Activated CD4-positive, alpha-beta T cell treated with anti-CD3 and anti-CD28 coated beads for 36 hours (primary cell): ENCODE data around the gene MAN2B1. TPM values are rescaled to one million over a fixed set of nuclear protein-coding genes. Genes with fewer than 3 reads are reported as not detected.

ENCODE experiments used
- ATAC-seq: fragments of 200-7000 bp; cut with Tn5 transposase; one replicate; pipeline ENCODE4 v1.10.0; 2021; ENCODE audit warnings: mild to moderate bottlenecking, moderate library complexity
- CTCF ChIA-PET: fragments of 350-600 bp; sonication (Branson Sonifier 250); formaldehyde crosslinking; loops from one replicate; lab custom pipeline; 2021; ENCODE audit warnings: antibody characterized with exemption; lab: Charles Lee
- POLR2A ChIA-PET: fragments of 350-600 bp; sonication (Branson Sonifier 250); formaldehyde crosslinking; loops from one replicate; lab custom pipeline; 2021; ENCODE audit warnings: antibody characterized with exemption, inconsistent platforms; lab: Charles Lee
- DNase-seq: peaks from one replicate; pipeline ENCODE4 v3.0.0-alpha.2; 2020
- H3K27ac Mint-ChIP-seq: one replicate; pipeline ENCODE4 v1.8.0; 2021; ENCODE audit warnings: mixed read lengths
- H3K27me3 Mint-ChIP-seq: one replicate; pipeline ENCODE4 v1.8.0; 2021; ENCODE audit warnings: mixed read lengths
- H3K36me3 Mint-ChIP-seq: one replicate; pipeline ENCODE4 v1.8.0; 2021; ENCODE audit warnings: low read depth, mixed read lengths
- H3K4me1 Mint-ChIP-seq: one replicate; pipeline ENCODE4 v1.8.0; 2021; ENCODE audit warnings: mixed read lengths
- H3K4me3 Mint-ChIP-seq: one replicate; pipeline ENCODE4 v1.8.0; 2021; ENCODE audit warnings: mild to moderate bottlenecking, moderate library complexity, mixed read lengths
- H3K9me3 Mint-ChIP-seq: one replicate; pipeline ENCODE4 v1.8.0; 2021; ENCODE audit warnings: low read depth, mixed read lengths
- intact Hi-C, 2 experiments: fragments of 100-400 bp; cut with DNase I in 1 of 2; cut with micrococcal nuclease in 1 of 2; formaldehyde crosslinking; loops; one replicate each; pipeline versions ENCODE4 v1.14.2 to v1.15.1; 2022 to 2024; cut with DNase I, micrococcal nuclease
- total RNA-seq, 2 experiments: library from RNA; stranded (reverse); gene quantifications; one replicate each; pipeline ENCODE4 v1.2.3, GENCODE V29; 2021

MAN2B1 gene
- total RNA-seq, 2 experiments from 2014 or later = 118 to 154 TPM

DNA sequence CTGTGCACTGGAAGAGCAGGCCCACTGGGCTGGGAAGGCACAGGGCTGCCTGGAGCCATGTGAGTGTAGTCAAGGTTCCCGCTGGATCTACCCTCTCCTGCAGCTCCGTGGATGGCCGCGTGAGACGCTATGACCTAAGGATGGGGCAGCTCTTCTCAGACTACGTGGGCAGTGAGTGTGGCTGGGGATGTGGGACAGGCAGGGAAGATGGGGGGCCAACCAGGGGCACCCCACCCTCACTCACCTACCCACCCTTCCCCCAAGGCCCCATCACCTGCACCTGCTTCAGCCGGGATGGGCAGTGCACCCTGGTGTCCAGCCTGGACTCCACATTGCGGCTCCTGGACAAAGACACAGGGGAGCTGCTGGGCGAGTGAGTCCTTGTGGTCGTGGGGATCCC is 6.2 kb upstream of the MAN2B1 start:
- Mint-ChIP-seq H3K27me3 (no peaks in the 10 kb centered on the region), H3K4me3 (no peak overlapping the region), H3K4me1 (peaks cover 33% of the 10 kb centered on the region), H3K27ac (no peak overlapping the region), H3K36me3 (peaks cover 52% of the 10 kb centered on the region), H3K9me3 (no peaks in the 10 kb centered on the region)
- POLR2A ChIA-PET = no interaction called here
- CTCF ChIA-PET = interaction anchor here (0.7 to 1.9 kb wide), 11 partner anchors 10 to 469 kb away, joined by 3 to 9 read pairs (median 3); partner anchors contain the start of genes GCDH and ZNF442
- ATAC-seq (no peak), DNase-seq (no peak)
- intact Hi-C loops = loop anchor here (1.0 to 5.0 kb wide), 2 partner anchors 108 to 470 kb away; no protein-coding TSS in a partner anchor

DNA sequence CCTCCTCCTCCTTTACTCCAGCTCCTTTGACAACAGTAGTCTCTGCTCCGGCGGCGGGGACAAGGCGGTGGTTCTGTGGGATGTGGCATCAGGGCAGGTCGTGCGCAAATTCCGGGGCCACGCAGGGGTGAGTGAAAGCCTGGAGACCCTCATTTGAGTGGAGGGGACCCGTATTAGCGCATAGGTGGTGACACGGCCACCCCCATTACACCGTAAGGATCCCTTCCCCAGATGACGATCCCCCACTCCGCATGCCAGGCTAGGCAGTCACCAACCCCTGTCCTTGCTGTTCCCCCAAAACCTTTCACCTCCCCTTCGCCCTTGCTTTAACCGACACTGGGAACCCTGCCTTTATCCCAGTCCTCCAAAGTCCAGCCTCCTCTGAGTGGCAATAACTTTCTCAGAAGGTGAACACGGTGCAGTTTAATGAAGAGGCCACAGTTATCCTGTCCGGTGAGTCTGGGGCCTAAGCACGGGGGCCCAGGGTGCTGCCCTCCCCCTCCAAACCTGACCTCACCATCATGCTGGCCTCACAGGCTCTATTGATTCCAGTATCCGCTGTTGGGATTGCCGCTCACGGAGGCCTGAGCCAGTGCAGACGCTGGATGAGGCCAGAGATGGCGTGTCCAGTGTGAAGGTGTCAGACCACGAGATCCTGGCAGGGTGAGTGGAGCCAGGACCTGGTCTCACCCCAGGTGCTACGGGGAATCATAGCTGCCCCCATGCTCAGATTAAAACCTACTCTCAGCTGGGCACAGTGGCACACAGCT is 3.8 kb upstream of the MAN2B1 start:
- ATAC-seq (no peak), DNase-seq (no peak)
- H3K36me3 Mint-ChIP-seq = peaks cover 40% of the 10 kb centered on the region
- peaks cover 36% of the 10 kb centered on the region for H3K4me1 Mint-ChIP-seq
- no peaks in the 10 kb centered on the region for H3K27me3 Mint-ChIP-seq
- peak overlapping the region; percentile 86 for H3K4me3 Mint-ChIP-seq
- H3K27ac Mint-ChIP-seq = peak overlapping the region; percentile 100
- intact Hi-C loops = loop anchor here in 1 of 2 experiments (5.0 kb wide), 1 partner anchor 468 kb away; no protein-coding TSS in a partner anchor
- POLR2A ChIA-PET = interaction anchor here (0.6 to 1.3 kb wide), 2 partner anchors 11 to 1883 kb away, joined by 3 to 4 read pairs; no protein-coding TSS in a partner anchor
- CTCF ChIA-PET = interaction anchor here (1.0 to 1.7 kb wide), 3 partner anchors 9 to 111 kb away, joined by 3 to 7 read pairs (median 6); no protein-coding TSS in a partner anchor
- H3K9me3 Mint-ChIP-seq = no peaks in the 10 kb centered on the region

DNA sequence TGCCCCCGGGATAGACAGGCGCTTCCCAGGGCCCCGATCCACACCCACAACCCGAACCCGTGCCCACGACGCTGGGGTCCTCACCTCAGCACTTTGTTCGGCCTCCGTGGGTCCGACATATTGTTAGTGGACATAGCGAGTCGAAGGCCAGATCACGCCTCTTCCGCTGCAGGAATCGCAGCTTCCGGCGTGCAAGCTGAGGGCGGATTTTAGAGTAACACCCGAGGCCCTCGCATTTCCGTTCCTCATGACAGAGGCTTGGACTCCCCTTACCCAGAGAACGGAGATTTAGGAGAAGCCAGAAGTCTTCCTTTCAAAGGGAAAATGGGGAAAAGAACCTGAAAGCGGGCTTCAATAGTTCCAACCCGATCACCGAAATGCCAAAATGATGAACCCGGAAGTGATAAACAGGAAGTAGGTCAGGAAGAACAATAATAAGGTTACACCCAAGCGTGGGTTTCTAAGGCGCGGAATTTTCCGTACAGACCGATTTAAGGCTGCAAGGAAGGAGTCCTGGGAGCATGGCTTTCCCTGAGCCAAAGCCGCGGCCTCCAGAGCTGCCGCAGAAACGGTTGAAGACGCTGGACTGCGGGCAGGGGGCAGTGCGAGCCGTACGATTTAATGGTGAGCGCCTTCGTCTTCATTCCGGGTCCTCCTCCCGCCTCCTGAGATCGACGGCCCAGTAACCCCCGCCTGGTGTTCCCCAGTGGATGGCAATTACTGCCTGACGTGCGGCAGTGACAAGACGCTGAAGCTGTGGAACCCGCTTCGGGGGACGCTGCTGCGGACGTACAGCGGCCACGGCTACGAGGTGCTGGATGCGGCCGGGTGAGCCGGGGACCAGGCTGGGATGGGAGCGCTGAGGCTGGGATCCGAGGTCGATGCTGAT is 3.0 kb upstream of the MAN2B1 start:
- DNase-seq = peak; percentile 85

DNA sequence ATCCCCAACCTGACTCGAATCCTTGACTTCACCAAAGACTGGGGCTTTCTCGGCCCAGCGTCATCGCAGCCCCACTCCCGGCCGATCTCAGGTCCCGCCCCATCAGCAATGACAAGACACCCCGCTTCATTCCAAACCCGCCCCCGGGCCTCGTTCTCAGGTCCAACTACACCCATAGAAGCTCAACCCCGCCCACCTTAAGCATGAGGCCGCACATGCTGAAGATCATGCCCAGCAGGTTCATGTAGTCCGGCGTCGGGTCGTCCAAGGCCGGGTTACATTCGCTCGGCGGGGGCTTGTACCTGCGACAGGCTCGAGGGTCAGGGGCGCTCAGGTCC is 2.4 kb upstream of the MAN2B1 start:
- Mint-ChIP-seq H3K4me3 (peak overlapping the region; percentile 86), H3K4me1 (peaks cover 48% of the 10 kb centered on the region), H3K27me3 (no peaks in the 10 kb centered on the region), H3K27ac (peak overlapping the region; percentile 100), H3K9me3 (no peaks in the 10 kb centered on the region), H3K36me3 (peaks cover 45% of the 10 kb centered on the region)
- ChIA-PET CTCF (interaction anchor here (0.6 to 0.7 kb wide), 2 partner anchors 29 to 106 kb away, joined by 3 read pairs; no protein-coding TSS in a partner anchor), POLR2A (interaction anchor here (0.6 to 1.3 kb wide), 2 partner anchors 12 to 1067 kb away, joined by 4 read pairs; no protein-coding TSS in a partner anchor)
- ATAC-seq = peak; percentile 17
- intact Hi-C loops = loop anchor here (1.0 to 5.0 kb wide), 8 partner anchors 12 to 854 kb away; partner anchors contain the start of genes DHPS (in 2 of the 2), ZNF490 (in 2 of the 2), ZNF791 (in 2 of the 2) and ZNF136 (in 1 of the 2)
- DNase-seq = peak; percentile 82

More for the DNA sequence above, 3.0 kb upstream of the MAN2B1 start:
- peaks cover 44% of the 10 kb centered on the region for H3K4me1 Mint-ChIP-seq
- H3K9me3 Mint-ChIP-seq = no peaks in the 10 kb centered on the region
- no peaks in the 10 kb centered on the region for H3K27me3 Mint-ChIP-seq
- intact Hi-C loops = loop anchor here (1.0 to 5.0 kb wide), 9 partner anchors 12 to 855 kb away; partner anchors contain the start of genes DHPS (in 2 of the 2), ZNF490 (in 2 of the 2), ZNF791 (in 2 of the 2) and ZNF136 (in 1 of the 2)
- peak; percentile 21 for ATAC-seq
- ChIA-PET POLR2A (interaction anchor here (0.5 to 1.3 kb wide), 4 partner anchors 12 to 1882 kb away, joined by 3 to 4 read pairs (median 4); no protein-coding TSS in a partner anchor), CTCF (interaction anchor here (0.6 to 1.7 kb wide), 4 partner anchors 10 to 105 kb away, joined by 3 to 6 read pairs (median 3); no protein-coding TSS in a partner anchor)
- H3K27ac Mint-ChIP-seq = peak overlapping the region; percentile 100
- peak overlapping the region; percentile 86 for H3K4me3 Mint-ChIP-seq
- H3K36me3 Mint-ChIP-seq = peaks cover 44% of the 10 kb centered on the region

DNA sequence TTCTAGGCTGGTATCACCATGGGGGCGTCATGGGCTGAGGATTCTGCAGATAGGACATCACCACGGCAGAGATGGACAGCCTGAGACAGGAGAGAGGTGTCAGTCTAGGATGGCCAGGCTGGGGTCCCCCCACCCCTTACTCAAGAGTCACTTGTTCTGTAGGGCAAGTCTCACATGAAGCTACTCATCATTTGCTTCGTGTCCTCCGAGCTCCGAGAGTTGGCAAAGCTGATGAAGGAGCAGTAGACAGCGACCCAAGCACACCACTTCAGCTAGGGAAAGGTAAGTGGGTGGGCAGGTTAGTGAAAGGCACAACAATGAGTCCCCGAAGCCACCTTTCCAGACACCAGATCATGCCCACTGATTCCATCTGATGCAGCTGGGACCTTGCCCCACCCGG is 1.8 kb upstream of the MAN2B1 start:
- Mint-ChIP-seq H3K9me3 (no peaks in the 10 kb centered on the region), H3K27me3 (no peaks in the 10 kb centered on the region), H3K27ac (peak overlapping the region; percentile 100), H3K36me3 (peaks cover 45% of the 10 kb centered on the region), H3K4me1 (peaks cover 48% of the 10 kb centered on the region), H3K4me3 (peak overlapping the region; percentile 86)
- CTCF ChIA-PET = no interaction called here
- DNase-seq (no peak), ATAC-seq (no peak)
- intact Hi-C loops = loop anchor here (2.0 to 5.0 kb wide), 4 partner anchors 58 to 854 kb away; partner anchors contain the start of genes ZNF136 (in 1 of the 2), ZNF440 (in 1 of the 2), ZNF490 (in 1 of the 2) and ZNF791 (in 1 of the 2)
- POLR2A ChIA-PET = interaction anchor here (0.5 kb wide), 1 partner anchor 60 kb away, joined by 4 read pairs; no protein-coding TSS in a partner anchor

DNA sequence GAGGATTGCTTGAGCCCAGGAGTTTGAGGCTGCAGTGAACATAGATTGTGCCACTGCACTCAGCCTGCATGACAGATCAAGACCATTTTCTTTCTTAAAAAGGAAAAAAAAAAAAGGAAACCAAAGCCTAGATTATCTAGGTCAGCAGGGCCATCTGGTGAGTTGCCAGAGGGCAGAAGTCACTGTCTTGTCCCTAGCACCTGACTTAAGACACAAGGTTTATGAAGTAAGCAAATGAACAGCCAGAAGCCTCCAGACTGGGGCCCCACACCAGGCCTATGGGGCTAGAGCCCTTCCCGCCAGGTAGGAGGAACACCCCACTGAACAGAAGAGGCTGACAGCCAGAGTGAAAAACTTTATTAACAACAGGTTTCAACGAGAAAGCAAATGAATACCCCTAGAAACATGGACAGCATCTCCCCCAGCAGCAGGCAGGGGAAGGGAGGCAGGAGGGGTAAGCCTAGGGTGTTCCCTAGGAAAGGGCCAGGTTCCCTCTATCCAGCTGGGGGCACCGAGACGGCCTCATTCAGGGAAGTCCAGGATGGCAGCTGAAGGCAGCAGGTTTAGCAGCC is 1.3 kb upstream of the MAN2B1 start:
- H3K4me3 Mint-ChIP-seq = peak overlapping the region; percentile 86
- H3K27ac Mint-ChIP-seq = peak overlapping the region; percentile 100
- ATAC-seq (no peak), DNase-seq (no peak)
- no peaks in the 10 kb centered on the region for H3K27me3 Mint-ChIP-seq
- POLR2A ChIA-PET = interaction anchor here (0.5 kb wide), 1 partner anchor 61 kb away, joined by 4 read pairs; no protein-coding TSS in a partner anchor
- intact Hi-C loops = loop anchor here (2.0 to 5.0 kb wide), 5 partner anchors 57 to 853 kb away; partner anchors contain the start of genes ZNF136 (in 1 of the 2), ZNF44 (in 1 of the 2), ZNF440 (in 1 of the 2) and ZNF490 (in 1 of the 2)
- H3K36me3 Mint-ChIP-seq = peaks cover 48% of the 10 kb centered on the region
- CTCF ChIA-PET = interaction anchor here (0.9 kb wide), 1 partner anchor 28 kb away, joined by 3 read pairs; no protein-coding TSS in a partner anchor
- H3K4me1 Mint-ChIP-seq = peaks cover 48% of the 10 kb centered on the region
- no peaks in the 10 kb centered on the region for H3K9me3 Mint-ChIP-seq

DNA sequence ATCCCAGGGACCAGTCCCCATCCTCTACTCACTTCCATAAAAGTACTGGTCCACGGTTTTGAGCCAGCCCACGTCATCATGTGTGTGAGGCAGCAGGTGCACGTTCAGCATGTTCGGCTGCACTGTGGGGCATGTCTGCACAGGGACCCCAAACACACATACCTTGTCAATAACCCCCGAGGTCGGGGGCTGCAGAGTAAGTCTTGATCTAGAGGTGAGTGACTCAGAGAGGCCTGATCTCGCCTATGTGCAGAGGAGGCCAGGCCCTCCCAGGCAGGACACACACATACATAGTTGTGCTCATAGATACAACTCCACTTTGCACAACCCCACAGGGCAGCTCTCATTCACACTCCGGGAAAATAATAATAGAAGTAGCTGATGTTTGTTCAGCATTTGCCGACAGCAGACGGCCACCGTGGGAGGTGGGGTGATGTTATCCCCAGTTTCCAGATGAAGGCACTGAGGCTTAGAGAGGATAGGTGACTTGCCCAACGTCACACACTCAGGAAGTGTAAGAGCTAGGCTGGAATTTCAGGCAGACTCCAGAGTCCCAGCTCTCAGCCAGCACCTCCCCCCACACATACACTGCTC is 774 bp downstream of the MAN2B1 start:
- ATAC-seq (peak; percentile 20), DNase-seq (peak; percentile 55)
- H3K27me3 Mint-ChIP-seq = no peaks in the 10 kb centered on the region
- intact Hi-C loops = loop anchor here in 1 of 2 experiments (1.0 to 5.0 kb wide), 5 partner anchors 57 to 743 kb away; partner anchors contain the start of genes GET3, ZNF44 and ZNF564
- H3K27ac Mint-ChIP-seq = peak overlapping the region; percentile 83
- ChIA-PET POLR2A (interaction anchor here (0.6 to 1.1 kb wide), 8 partner anchors 12 to 127 kb away, joined by 3 to 6 read pairs (median 4); partner anchors contain the start of genes TRIR, ZNF490 and ZNF791), CTCF (interaction anchor here (0.5 to 1.9 kb wide), 8 partner anchors 11 to 574 kb away, joined by 3 to 7 read pairs (median 4); no protein-coding TSS in a partner anchor)
- peaks cover 46% of the 10 kb centered on the region for H3K36me3 Mint-ChIP-seq
- H3K4me3 Mint-ChIP-seq = peak overlapping the region; percentile 86
- peaks cover 41% of the 10 kb centered on the region for H3K4me1 Mint-ChIP-seq
- H3K9me3 Mint-ChIP-seq = no peaks in the 10 kb centered on the region

DNA sequence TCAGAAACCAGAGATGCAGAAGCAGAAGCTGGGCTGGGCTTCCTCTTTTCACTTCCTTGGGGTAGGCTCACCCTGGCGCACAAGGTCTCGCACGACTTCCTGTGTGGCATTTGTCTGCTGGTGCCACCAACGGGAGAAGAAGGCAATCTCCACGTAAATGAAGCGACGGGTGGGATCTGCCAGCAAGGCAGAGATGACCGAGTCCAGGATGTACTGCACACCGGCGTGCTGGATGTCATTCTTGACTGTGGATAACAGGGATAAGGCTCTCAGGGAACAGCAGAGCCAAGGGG is 1.3 kb downstream of the MAN2B1 start:
- intact Hi-C loops = loop anchor here in 1 of 2 experiments (5.0 kb wide), 1 partner anchor 743 kb away; no protein-coding TSS in a partner anchor
- ChIA-PET POLR2A (interaction anchor here (0.6 to 0.7 kb wide), 2 partner anchors 63 to 101 kb away, joined by 3 read pairs; no protein-coding TSS in a partner anchor), CTCF (interaction anchor here (1.2 to 1.9 kb wide), 2 partner anchors 11 to 25 kb away, joined by 7 read pairs; no protein-coding TSS in a partner anchor)
- Mint-ChIP-seq H3K4me1 (peaks cover 37% of the 10 kb centered on the region), H3K36me3 (peaks cover 49% of the 10 kb centered on the region), H3K27me3 (no peaks in the 10 kb centered on the region), H3K27ac (peak overlapping the region; percentile 83), H3K9me3 (no peaks in the 10 kb centered on the region), H3K4me3 (peak overlapping the region; percentile 86)
- peak; percentile 51 for ATAC-seq
- DNase-seq = peak; percentile 80

DNA sequence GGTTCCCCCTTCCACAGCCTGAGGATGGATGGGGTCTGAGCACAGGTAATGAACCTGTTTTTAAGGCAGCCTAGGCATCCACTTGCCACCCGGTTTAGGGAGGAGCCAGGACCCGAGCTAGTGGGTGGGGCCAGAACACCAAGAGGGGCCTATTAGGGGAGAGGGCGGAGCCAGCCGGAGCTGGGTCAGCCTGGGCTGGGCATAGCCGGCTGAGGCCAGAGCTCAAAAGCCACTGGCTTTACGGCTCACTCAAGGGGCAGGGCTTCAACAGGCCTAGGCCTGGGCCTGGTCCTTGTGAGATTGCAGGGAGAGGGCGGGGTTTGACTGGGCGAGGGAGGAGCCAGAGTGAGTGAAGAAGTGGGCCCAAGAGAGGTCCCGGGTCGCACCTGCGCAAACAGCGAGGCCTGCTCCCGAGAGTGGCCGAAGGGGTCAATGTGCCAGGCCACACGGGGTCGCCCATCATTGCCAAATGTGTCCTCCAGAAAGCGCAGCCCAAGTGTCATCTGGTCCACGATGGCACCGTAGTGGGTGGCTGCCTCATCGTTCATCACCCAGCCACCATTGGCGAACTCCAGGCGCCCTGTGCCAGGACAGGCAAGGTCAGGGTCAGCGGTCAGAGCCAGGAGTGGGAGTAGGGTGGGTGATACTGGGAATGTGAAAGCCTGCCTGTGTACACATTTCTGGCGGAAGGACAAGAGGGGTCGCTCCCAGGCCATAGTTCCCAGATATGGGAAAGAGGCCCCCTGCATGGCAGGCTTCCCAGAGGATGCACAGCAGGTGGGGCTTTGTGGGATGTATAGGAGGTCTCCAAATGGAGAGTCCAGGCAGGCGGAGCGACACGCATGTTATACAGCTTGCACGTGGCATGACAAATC is 1.9 kb downstream of the MAN2B1 start:
- intact Hi-C loops = loop anchor here in 1 of 2 experiments (5.0 kb wide), 1 partner anchor 742 kb away; no protein-coding TSS in a partner anchor
- Mint-ChIP-seq H3K27me3 (no peaks in the 10 kb centered on the region), H3K9me3 (no peaks in the 10 kb centered on the region), H3K36me3 (peaks cover 52% of the 10 kb centered on the region), H3K27ac (peak overlapping the region; percentile 83), H3K4me1 (peaks cover 35% of the 10 kb centered on the region), H3K4me3 (peak overlapping the region; percentile 86)
- ATAC-seq = no peak
- CTCF ChIA-PET = interaction anchor here (0.7 to 1.9 kb wide), 2 partner anchors 12 to 199 kb away, joined by 5 to 7 read pairs; no protein-coding TSS in a partner anchor
- DNase-seq = peak; percentile 45
- POLR2A ChIA-PET = interaction anchor here (0.7 kb wide), 1 partner anchor 102 kb away, joined by 3 read pairs; no protein-coding TSS in a partner anchor
